Fibroblast of lung (primary cell): ENCODE data around the gene LCN2. TPM values are rescaled to one million over a fixed set of nuclear protein-coding genes. Genes with fewer than 3 reads are reported as not detected.

ENCODE experiments used
- DNase-seq, 2 donors: peaks; one replicate each; pipeline versions ENCODE4 v3.0.0 to v3.0.0-alpha.2; 2010; ENCODE audit warnings: low read depth in 2 of 2
- H2AFZ ChIP-seq: 2 replicates; pipeline ENCODE4 v1.5.1; 2012; ENCODE audit warnings: low read length, control low read depth, inconsistent platforms
- H3K27ac ChIP-seq: 2 replicates; pipeline ENCODE4 v1.5.1; 2011; ENCODE audit warnings: low read length, control low read depth; ENCODE audit not compliant: insufficient read depth
- H3K27me3 ChIP-seq: 2 replicates; pipeline ENCODE4 v1.5.1; 2011; ENCODE audit warnings: mild to moderate bottlenecking, low read length; ENCODE audit not compliant: control insufficient read depth, insufficient read depth
- H3K36me3 ChIP-seq: 2 replicates; pipeline ENCODE4 v1.5.1; 2011; ENCODE audit warnings: low read length; ENCODE audit not compliant: control insufficient read depth, insufficient read depth
- H3K4me1 ChIP-seq: 2 replicates; pipeline ENCODE4 v1.5.1; 2011; ENCODE audit warnings: low read length; ENCODE audit not compliant: control insufficient read depth, insufficient read depth; ENCODE audit errors: extremely low read depth
- H3K4me2 ChIP-seq: 2 replicates; pipeline ENCODE4 v1.5.1; 2011; ENCODE audit warnings: low read length, control low read depth; ENCODE audit not compliant: insufficient read depth; ENCODE audit errors: extremely low read depth
- H3K4me3 ChIP-seq, 4 experiments: fragments of 200-600 bp in 1 of 4; sonication (generic) in 1 of 4; replicated peaks in 1 of 4; 2 replicates each; pipeline ENCODE4 v1.5.1; 2011 to 2016; ENCODE audit warnings: low read length in 4 of 4, low read depth in 3 of 4, mild to moderate bottlenecking in 3 of 4, control low read depth in 2 of 4, inconsistent platforms in 1 of 4, mixed read lengths in 1 of 4; ENCODE audit not compliant: insufficient read depth in 1 of 4; ENCODE audit errors: control extremely low read depth in 1 of 4
- H3K79me2 ChIP-seq: 2 replicates; pipeline ENCODE4 v1.5.1; 2012; ENCODE audit warnings: mild to moderate bottlenecking, low read length, inconsistent platforms; ENCODE audit not compliant: control insufficient read depth, insufficient read depth
- H3K9ac ChIP-seq: 2 replicates; pipeline ENCODE4 v1.5.1; 2011; ENCODE audit warnings: mild to moderate bottlenecking, low read length, control low read depth; ENCODE audit not compliant: insufficient read depth
- H3K9me3 ChIP-seq: 2 replicates; pipeline ENCODE4 v1.5.1; 2012; ENCODE audit warnings: low read depth, low read length; ENCODE audit not compliant: control insufficient read depth, insufficient read depth
- H4K20me1 ChIP-seq: 2 replicates; pipeline ENCODE4 v1.5.1; 2011; ENCODE audit warnings: low read length; ENCODE audit not compliant: control insufficient read depth, insufficient read depth; ENCODE audit errors: extremely low read depth
- CTCF ChIP-seq, 2 donors: IDR thresholded peaks in 1 of 2; conservative IDR thresholded peaks in 1 of 2; 1 replicate in 1 of 2; 2 replicates in 1 of 2; pipeline ENCODE4 v1.5.1; 2011 to 2012; ENCODE audit warnings: low read length in 2 of 2, control low read depth in 1 of 2, inconsistent platforms in 1 of 2, low read depth in 1 of 2, mild to moderate bottlenecking in 1 of 2
- EZH2 ChIP-seq: IDR thresholded peaks from 2 replicates; pipeline ENCODE4 v1.5.1; 2012; ENCODE audit warnings: low read length, control low read depth, mild to moderate bottlenecking; ENCODE audit errors: missing control alignments
- polyA plus RNA-seq, 2 donors: library from polyadenylated mRNA; depleted of rRNA in 1 of 2; stranded (reverse) in 1 of 2; unstranded in 1 of 2; fragments of >200 nt; gene quantifications; 2 replicates each; pipeline ENCODE4 v1.2.1, GENCODE V29; 2011 to 2012; ENCODE audit warnings: missing spikeins in 1 of 2
- total RNA-seq: library from RNA; depleted of rRNA; stranded (reverse); fragments of >200 nt; gene quantifications from 2 replicates; pipeline ENCODE4 v1.2.1, GENCODE V29; 2014

Gene LCN2
- total and polyA plus RNA-seq, 2 donors (not counting 1 experiment from before 2014, with no cell fraction given), result not detected

DNA sequence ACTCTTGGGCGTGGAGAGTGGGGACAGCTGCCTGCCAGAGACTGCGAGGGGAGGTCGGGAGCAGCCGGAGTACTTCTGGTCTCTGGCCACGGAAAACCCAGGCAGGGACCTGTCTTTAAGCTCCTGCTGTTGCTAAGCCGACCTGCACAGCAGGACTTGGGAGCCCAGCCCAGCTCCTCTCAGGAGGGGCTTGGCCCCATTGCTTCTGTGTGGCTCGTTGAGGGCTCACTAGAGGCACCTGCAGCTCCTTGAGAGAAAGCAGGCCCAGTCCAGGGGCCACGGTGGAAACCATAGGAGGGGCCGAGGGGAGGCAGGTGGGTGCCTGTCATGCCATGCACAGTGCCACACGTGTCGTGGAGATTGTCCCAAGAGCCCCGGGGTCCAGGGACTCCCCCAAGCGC lies 3.3 kb upstream of the LCN2 start:
- Histone ChIP-seq H3K27me3 (peaks cover 7% of the 10 kb centered on the region), H3K4me3 (no peak overlapping the region), H3K79me2 (no peaks in the 10 kb centered on the region), H3K4me2 (no peak overlapping the region), H3K36me3 (no peaks in the 10 kb centered on the region), H3K4me1 (no peaks in the 10 kb centered on the region), H3K9me3 (no peaks in the 10 kb centered on the region), H2AFZ (no peak overlapping the region), H3K9ac (no peak overlapping the region), H4K20me1 (no peaks in the 10 kb centered on the region), H3K27ac (no peak overlapping the region)
- TF ChIP-seq EZH2, result no peak
- no peak for TF ChIP-seq CTCF (conservative IDR thresholded peaks at IDR 0.05 in 1 of 2, IDR thresholded peaks at IDR 0.05 in 1 of 2; ENCODE audit: low read depth in 1 of 2, low read length in 2 of 2)
- no peak for DNase-seq

- Histone ChIP-seq H3K27me3 (peaks cover 7% of the 10 kb centered on the region), H3K27ac (no peak overlapping the region), H3K4me2 (no peak overlapping the region), H4K20me1 (no peaks in the 10 kb centered on the region), H3K4me1 (no peaks in the 10 kb centered on the region), H3K36me3 (no peaks in the 10 kb centered on the region), H3K79me2 (no peaks in the 10 kb centered on the region), H3K4me3 (no peak overlapping the region), H3K9ac (no peak overlapping the region), H3K9me3 (no peaks in the 10 kb centered on the region), H2AFZ (no peak overlapping the region)
- no peak for TF ChIP-seq CTCF (conservative IDR thresholded peaks at IDR 0.05 in 1 of 2, IDR thresholded peaks at IDR 0.05 in 1 of 2; ENCODE audit: low read depth in 1 of 2, low read length in 2 of 2)
- TF ChIP-seq EZH2, result no peak
- no peak for DNase-seq
Measured at GRCh38 chr9:128146591-128147120, 2.6 kb upstream of the LCN2 start.

GRCh38 chr9:128148509-128149000 lies 698 bp upstream of the LCN2 start:
- peaks cover 4% of the 10 kb centered on the region for H3K27me3 ChIP-seq
- no peak overlapping the region for H3K4me2 ChIP-seq
- no peaks in the 10 kb centered on the region for H3K79me2 ChIP-seq
- H3K4me3 ChIP-seq, result no peak overlapping the region
- no peak for TF ChIP-seq CTCF (conservative IDR thresholded peaks at IDR 0.05 in 1 of 2, IDR thresholded peaks at IDR 0.05 in 1 of 2; ENCODE audit: low read depth in 1 of 2, low read length in 2 of 2)
- TF ChIP-seq EZH2, result no peak
- no peaks in the 10 kb centered on the region for H4K20me1 ChIP-seq
- DNase-seq, result no peak
- H3K9me3 ChIP-seq, result no peaks in the 10 kb centered on the region
- no peaks in the 10 kb centered on the region for H3K4me1 ChIP-seq
- no peaks in the 10 kb centered on the region for H3K36me3 ChIP-seq
- H3K27ac ChIP-seq, result no peak overlapping the region
- no peak overlapping the region for H2AFZ ChIP-seq
- H3K9ac ChIP-seq, result no peak overlapping the region
